Measurements from ENCODE around the gene STK11IP.

STK11IP gene

DNA sequence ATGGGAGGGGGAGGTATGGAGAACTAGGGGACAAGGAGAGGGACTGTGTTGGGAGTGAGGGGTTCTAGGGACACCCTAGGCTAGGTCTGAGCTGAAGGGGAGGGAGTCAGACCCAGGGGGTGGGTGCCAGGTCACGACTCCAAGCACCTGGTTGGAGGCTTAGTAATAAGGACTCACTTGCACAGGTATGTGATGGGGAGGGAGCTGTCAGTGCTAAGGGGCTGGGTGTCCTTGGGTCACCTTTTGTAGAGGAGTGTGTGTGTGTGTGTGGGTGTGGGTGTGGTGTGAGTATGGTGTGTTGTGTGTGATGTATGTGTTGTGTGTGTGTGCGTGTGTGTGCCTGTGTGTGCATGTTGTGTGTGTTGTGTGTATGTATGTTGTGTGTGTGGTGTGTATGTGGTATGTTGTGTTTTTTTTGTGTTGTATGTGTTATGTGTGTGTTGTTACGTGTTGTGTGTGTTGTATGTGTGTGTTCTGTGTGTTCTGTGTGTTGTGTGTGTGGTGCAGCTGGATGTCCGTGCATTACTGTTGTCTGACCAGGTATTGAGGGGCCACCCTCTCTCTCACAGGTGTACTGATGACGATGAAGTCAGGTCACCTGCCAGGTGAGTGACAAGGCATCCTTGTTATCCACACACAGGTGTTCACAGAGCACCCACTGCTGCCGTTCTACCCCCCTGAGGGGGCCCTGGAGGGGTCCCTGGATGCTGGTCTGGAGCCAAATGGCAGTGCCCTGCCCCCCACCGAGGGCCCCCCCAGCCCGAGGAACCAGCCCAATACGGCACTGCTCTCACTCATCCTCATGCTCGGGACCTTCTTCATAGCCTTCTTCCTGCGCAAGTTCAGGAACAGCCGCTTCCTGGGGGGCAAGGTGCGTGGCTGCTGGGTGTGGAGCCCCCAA lies 39.5 kb downstream of the STK11IP start:
- peaks cover 20 to 30% (median 24%) of the 10 kb centered on the region in 10 experiments for H3K4me1 ChIP-seq
- no peaks in the 10 kb centered on the region for H3K36me3 ChIP-seq
- H3K9ac ChIP-seq, result no peak overlapping the region
- no peaks in the 10 kb centered on the region for H3K27me3 ChIP-seq
- no peaks in the 10 kb centered on the region for H3K9me3 ChIP-seq (replicated peaks in 1 of 11)
- peaks cover 0 to 29% (median 0%) of the 10 kb centered on the region in 11 experiments; a peak in 3 of 22 replicates for H4K20me1 ChIP-seq
- no peak overlapping the region for H3K27ac ChIP-seq
- no peak for TF ChIP-seq Cebpa-rat (IDR thresholded peaks at IDR 0.05)
- H3K4me2 ChIP-seq, result no peak overlapping the region; a peak in 1 of 22 replicates
- H3K4me3 ChIP-seq, result no peak overlapping the region

DNA sequence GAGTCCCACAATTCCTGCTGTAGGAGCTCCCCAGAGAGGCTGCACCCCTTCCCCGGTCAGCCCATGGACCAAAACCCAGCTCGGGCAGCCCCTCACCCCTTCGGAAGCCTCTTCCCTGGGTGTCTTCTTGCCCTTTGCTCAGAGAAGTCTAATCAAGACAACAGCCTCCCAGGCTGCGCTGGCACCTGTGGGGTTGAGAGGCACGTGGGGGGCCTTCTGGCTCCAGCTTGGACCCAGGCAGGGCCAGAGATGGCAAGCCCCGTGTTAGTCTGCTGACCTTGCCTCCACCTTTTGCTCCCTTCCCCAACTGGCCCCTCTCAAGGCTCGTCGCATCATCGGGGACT lies 40.2 kb downstream of the STK11IP start:
- no peaks in the 10 kb centered on the region for H3K36me3 ChIP-seq
- no peak overlapping the region for H3K9ac ChIP-seq
- peaks cover 0 to 25% (median 0%) of the 10 kb centered on the region in 11 experiments; a peak in 3 of 22 replicates for H4K20me1 ChIP-seq
- H3K27me3 ChIP-seq, result no peaks in the 10 kb centered on the region
- no peak overlapping the region for H3K4me3 ChIP-seq
- H3K9me3 ChIP-seq (replicated peaks in 1 of 11), result no peaks in the 10 kb centered on the region
- peak overlapping the region in 3 of 11 experiments; percentile 70 to 90 (median 85); a peak in 2 of 22 replicates for H3K4me2 ChIP-seq
- peaks cover 23 to 35% (median 29%) of the 10 kb centered on the region in 10 experiments for H3K4me1 ChIP-seq
- no peak for TF ChIP-seq Cebpa-rat (IDR thresholded peaks at IDR 0.05)
- H3K27ac ChIP-seq, result no peak overlapping the region

- H3K27me3 ChIP-seq, result no peaks in the 10 kb centered on the region
- H3K9ac ChIP-seq, result no peak overlapping the region
- H3K9me3 ChIP-seq (replicated peaks in 1 of 11), result no peaks in the 10 kb centered on the region
- TF ChIP-seq Cebpa-rat (IDR thresholded peaks at IDR 0.05), result no peak
- H3K4me1 ChIP-seq, result peaks cover 29 to 40% (median 34%) of the 10 kb centered on the region in 10 experiments
- H4K20me1 ChIP-seq, result peaks cover 0 to 24% (median 0%) of the 10 kb centered on the region in 11 experiments; a peak in 3 of 22 replicates
- no peak overlapping the region for H3K4me3 ChIP-seq
- no peak overlapping the region for H3K27ac ChIP-seq
- peak overlapping the region; percentile 56 to 90 (median 70); a peak in 21 of 22 replicates for H3K4me2 ChIP-seq
- no peaks in the 10 kb centered on the region for H3K36me3 ChIP-seq
Measured at GRCh38 chr2:219638217-219638947, 40.7 kb downstream of the STK11IP start.

DNA sequence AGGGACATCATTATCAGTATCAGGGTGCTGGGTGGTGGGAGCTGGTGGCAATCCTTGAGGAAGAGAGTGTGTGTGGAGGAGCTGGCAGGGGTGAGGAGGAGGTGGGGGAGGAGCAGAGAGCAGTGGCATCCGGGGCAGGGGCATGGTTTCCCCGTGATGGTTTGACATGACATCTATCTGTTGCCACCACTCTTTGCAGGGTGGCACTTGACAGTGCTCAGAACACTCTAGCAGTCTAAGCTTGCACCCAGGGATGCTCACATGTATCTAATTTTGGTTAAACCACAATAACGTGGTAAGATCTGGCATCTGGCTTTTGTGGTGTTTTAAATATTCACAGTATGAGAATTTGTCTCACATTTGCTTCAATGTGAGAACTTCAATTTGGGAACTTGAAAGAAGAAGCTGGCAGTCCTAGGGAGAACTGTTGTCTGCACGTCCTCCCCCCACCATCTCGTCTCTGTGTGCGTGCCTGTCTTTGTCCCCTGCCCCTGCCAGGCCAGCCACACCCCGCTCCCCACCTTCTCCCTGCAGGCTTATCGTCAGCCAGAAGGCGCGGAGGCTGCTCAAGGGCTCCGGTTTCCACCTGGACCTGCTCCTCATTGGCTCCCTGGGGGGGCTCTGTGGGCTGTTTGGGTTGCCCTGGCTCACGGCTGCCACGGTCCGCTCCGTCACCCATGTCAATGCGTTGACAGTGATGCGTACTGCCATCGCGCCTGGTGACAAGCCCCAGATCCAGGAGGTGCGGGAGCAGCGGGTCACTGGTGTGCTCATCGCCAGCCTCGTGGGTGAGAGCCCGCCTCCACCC lies 41.5 kb downstream of the STK11IP start:
- TF ChIP-seq Cebpa-rat (IDR thresholded peaks at IDR 0.05), result no peak
- Histone ChIP-seq H3K4me1 (peaks cover 30 to 42% (median 36%) of the 10 kb centered on the region in 10 experiments), H3K9me3 (replicated peaks in 1 of 11) (no peaks in the 10 kb centered on the region), H3K4me2 (peak overlapping the region; percentile 56 to 90 (median 70)), H3K4me3 (no peak overlapping the region), H3K27me3 (no peaks in the 10 kb centered on the region), H4K20me1 (peaks cover 0 to 16% (median 0%) of the 10 kb centered on the region in 11 experiments; a peak in 3 of 22 replicates), H3K27ac (peak overlapping the region in 1 of 11 experiments; percentile 10; a peak in 1 of 22 replicates), H3K36me3 (no peaks in the 10 kb centered on the region), H3K9ac (peak overlapping the region in 1 of 11 experiments; percentile 22; a peak in 1 of 22 replicates)

DNA sequence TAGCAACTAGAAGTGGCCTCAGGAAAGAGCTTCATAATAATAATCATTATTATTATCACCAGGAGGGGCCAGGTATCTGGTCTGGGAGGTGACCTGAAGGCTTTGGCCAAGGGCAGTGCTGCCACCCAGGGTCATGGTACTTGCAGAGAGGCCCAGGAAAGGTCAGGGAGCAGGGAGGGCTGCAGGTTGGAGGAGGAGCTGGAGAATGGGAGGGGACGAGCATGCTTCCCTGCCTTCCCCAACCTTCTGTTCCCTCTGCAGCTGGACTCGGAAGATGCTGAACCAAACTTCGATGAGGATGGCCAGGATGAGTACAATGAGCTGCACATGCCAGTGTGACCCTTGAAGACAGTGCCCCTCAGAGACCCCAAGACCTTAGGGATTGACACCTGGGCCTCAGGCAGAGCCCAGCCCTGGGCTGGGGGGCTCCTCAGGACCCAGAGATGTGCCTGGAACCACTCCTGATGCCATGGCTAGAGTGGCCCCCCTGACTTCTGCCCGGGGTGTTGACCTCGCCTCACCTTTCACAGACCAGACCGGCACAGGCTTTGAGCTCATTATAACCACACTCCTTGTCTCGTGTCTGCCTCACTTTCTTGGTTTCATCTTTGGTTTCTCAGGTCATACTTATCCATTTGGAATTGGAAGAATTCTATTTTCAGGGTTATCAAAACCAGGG lies 43.9 kb downstream of the STK11IP start:
- H4K20me1 ChIP-seq, result peaks cover 0 to 11% (median 0%) of the 10 kb centered on the region in 11 experiments; a peak in 1 of 22 replicates
- no peak for TF ChIP-seq Cebpa-rat (IDR thresholded peaks at IDR 0.05)
- H3K9ac ChIP-seq, result peak overlapping the region in 1 of 11 experiments; percentile 14; a peak in 1 of 22 replicates
- no peak overlapping the region for H3K4me3 ChIP-seq
- H3K27me3 ChIP-seq, result no peaks in the 10 kb centered on the region
- H3K27ac ChIP-seq, result peak overlapping the region in 5 of 11 experiments; percentile 2 to 66 (median 43); a peak in 5 of 22 replicates
- peaks cover 31 to 47% (median 39%) of the 10 kb centered on the region in 10 experiments for H3K4me1 ChIP-seq
- peak overlapping the region in 9 of 11 experiments; percentile 51 to 86 (median 75); a peak in 14 of 22 replicates for H3K4me2 ChIP-seq
- no peaks in the 10 kb centered on the region for H3K36me3 ChIP-seq
- H3K9me3 ChIP-seq (replicated peaks in 1 of 11), result no peaks in the 10 kb centered on the region

DNA sequence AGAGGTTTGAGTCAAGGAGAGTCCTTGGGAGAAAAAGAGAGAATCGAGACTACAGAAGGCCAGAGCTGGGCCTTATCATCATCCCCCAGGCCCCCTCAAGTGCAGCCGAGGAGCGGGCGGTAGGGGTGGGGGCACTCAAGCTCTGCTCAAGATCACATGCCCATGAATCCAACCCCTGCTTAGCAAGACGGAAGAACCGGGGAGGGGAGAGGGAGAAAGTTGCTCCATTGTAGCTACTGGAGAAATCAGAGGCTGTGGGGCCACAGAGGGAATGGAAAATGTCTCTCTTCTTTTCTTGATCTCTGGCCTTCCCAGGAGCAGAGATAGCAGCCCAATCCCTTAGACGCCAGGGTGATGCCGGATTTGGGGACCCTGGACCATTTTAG lies 44.4 kb downstream of the STK11IP start:
- Histone ChIP-seq H3K4me1 (peaks cover 31 to 47% (median 39%) of the 10 kb centered on the region in 10 experiments), H3K4me2 (peak overlapping the region in 9 of 11 experiments; percentile 51 to 86 (median 75); a peak in 19 of 22 replicates), H3K4me3 (no peak overlapping the region)

DNA sequence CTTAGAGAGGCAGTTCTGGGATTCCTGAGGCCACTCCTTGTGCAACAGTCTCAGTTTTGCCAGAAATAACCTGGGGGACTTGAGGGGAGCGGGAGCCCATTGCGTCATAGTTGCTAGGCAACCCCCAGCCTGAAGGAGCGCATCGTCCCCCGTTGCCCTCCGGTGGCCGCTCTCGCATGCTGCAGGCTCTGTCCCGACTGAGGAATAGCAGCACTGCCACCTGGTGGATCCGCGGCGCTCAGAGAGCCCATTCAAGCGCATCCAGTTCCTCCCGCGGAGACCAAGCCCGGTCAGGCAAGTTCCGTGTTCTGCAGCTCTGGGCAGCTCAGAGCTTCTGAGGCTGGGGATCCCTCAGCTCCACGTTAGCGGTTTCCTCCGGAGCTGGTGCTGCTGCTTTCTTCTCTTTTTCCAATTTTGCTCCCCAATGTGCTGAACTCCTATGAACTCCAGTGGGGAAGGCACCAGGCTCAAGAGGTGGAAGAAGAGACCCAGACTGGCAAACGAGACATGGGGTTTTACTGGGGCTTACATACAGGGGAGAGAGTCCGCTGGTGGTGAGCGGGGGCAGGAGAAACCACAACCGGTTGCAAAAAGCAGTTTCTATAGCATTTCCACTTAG lies 44.9 kb downstream of the STK11IP start:
- H3K27ac ChIP-seq, result peak overlapping the region in 4 of 11 experiments; percentile 24 to 66 (median 50); a peak in 7 of 22 replicates
- no peaks in the 10 kb centered on the region for H3K9me3 ChIP-seq (replicated peaks in 1 of 11)
- no peaks in the 10 kb centered on the region for H3K27me3 ChIP-seq
- H3K36me3 ChIP-seq, result no peaks in the 10 kb centered on the region
- peak in 10 of 11 experiments; percentile 58 to 97 (median 81); a peak in 16 of 22 replicates for TF ChIP-seq Cebpa-rat (IDR thresholded peaks at IDR 0.05)
- H3K4me1 ChIP-seq, result peaks cover 31 to 47% (median 39%) of the 10 kb centered on the region in 10 experiments
- peak overlapping the region; percentile 64 to 92 (median 80) for H3K4me2 ChIP-seq
- peaks cover 0 to 11% (median 0%) of the 10 kb centered on the region in 11 experiments; a peak in 1 of 22 replicates for H4K20me1 ChIP-seq
- H3K9ac ChIP-seq, result peak overlapping the region in 7 of 11 experiments; percentile 27 to 51 (median 43); a peak in 8 of 22 replicates
- peak overlapping the region in 3 of 10 experiments; percentile 16 to 43 (median 21); a peak in 3 of 20 replicates for H3K4me3 ChIP-seq

More for the DNA sequence above, 44.4 kb downstream of the STK11IP start:
- no peaks in the 10 kb centered on the region for H3K27me3 ChIP-seq
- peak overlapping the region in 5 of 11 experiments; percentile 2 to 66 (median 43); a peak in 5 of 22 replicates for H3K27ac ChIP-seq
- peak overlapping the region in 1 of 11 experiments; percentile 14; a peak in 1 of 22 replicates for H3K9ac ChIP-seq
- H3K9me3 ChIP-seq (replicated peaks in 1 of 11), result no peaks in the 10 kb centered on the region
- H3K36me3 ChIP-seq, result no peaks in the 10 kb centered on the region
- H4K20me1 ChIP-seq, result peaks cover 0 to 11% (median 0%) of the 10 kb centered on the region in 11 experiments; a peak in 1 of 22 replicates
- no peak for TF ChIP-seq Cebpa-rat (IDR thresholded peaks at IDR 0.05)

All from BLaER1 treated with 17β-estradiol and CSF1 and Interleukin-3, amounts not matched to agents 10 nM and 100 nM (cell line).